Stimulated activated CD4-positive, alpha-beta T cell treated with anti-CD3 and anti-CD28 coated beads, TNF-alpha, amount 100 ng/mL, for 1 hour (primary cell): ENCODE data around the gene DNAI7.

Experiments
- DNase-seq, 3 donors: peaks; one replicate each; pipeline ENCODE4 v3.0.0-alpha.2; 2020; ENCODE audit warnings: low read depth in 3 of 3, low spot score in 1 of 3

Gene DNAI7

GRCh38 chr12:25186038-25186787, 8.7 kb downstream of the DNAI7 start:
- no peak for DNase-seq

GRCh38 chr12:25184132-25184531, 10.8 kb downstream of the DNAI7 start:
- DNase-seq: no peak

- DNase-seq: no peak
These were observed 12.2 kb downstream of the DNAI7 start for GRCh38 chr12:25182765-25183164.

- no peak for DNase-seq
These were observed 32.1 kb downstream of the DNAI7 start for GRCh38 chr12:25162866-25163265.

- no peak for DNase-seq
These were observed 38.9 kb downstream of the DNAI7 start for GRCh38 chr12:25156061-25156460.

DNA sequence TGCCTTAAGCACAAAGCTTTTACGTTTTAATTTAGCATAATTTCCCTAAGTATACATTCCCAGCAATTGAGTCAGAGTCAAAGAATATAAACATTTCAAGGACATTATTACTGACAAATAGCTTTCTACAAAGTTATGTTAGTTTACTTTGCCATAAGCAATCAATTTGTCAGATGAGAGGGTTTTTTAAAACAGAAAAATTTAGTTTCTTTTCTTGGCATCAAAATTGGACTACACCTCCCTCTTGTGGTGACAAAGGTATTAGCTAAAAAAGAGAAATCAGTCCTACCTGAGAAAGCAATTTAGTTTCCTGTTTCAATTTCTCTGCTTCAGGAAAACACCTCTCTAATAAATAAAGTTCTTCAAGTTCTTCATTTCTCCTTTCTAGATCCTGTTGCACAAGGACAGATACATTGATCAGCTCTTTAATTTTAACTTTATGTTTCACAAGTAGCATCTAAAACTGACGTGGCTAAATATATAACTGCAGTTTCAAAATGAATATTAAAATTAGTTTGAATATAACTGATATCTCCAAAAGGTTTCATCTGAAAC, 39.9 kb downstream of the DNAI7 start:
- DNase-seq: no peak

GRCh38 chr12:25152055-25152454, 42.9 kb downstream of the DNAI7 start:
- DNase-seq: no peak

GRCh38 chr12:25151476-25151875, 43.5 kb downstream of the DNAI7 start:
- no peak for DNase-seq

DNA sequence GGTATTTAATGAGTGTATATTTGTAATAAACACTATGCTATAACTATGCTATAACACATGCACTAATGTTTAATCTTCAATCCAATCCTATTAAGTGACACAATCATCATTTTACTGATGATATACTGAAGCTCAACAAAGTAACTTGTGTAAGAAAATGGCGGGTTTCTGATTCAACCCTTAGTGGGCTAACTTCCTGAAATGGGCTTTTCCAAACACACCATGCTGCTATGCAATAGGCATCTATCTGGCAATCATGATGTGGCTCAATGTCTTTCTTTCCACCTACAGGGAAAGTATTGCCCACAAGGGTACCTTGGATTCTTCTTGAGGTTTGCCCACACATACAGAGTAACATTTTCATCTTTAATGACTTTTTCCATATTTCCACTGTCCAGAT, 48.3 kb downstream of the DNAI7 start:
- no peak for DNase-seq

DNA sequence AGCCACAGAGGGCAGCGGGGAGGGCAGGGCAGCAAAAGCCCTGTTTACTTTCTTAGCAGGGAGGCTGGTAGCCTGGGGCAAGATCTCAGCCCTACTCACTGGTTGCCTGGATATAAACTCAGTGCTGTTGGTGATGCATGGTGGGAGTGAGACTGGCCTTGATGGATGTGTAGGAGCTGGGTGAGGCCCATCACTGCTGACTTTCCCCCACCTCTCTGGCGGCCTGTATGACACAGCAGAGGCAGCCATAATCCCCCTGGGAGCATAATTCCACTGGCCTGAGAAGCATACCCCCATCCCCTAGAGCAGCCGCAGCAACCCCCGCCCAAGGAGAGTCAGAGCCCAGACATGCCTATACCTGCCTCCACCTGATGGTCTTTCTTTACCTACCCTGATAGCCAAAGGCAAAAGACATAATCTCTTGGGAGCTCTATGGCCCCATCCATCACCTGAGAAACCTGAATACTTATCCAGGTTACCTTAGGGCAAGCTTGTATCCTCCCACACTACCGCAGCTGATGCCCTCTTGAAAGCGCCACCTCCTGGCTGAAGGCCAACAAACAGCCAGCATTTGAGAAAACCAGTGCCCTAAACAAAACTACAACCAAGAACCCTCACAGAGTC, 59.3 kb downstream of the DNAI7 start:
- DNase-seq: no peak

- DNase-seq: no peak
These were observed 63.7 kb downstream of the DNAI7 start for GRCh38 chr12:25131270-25131669.

DNA sequence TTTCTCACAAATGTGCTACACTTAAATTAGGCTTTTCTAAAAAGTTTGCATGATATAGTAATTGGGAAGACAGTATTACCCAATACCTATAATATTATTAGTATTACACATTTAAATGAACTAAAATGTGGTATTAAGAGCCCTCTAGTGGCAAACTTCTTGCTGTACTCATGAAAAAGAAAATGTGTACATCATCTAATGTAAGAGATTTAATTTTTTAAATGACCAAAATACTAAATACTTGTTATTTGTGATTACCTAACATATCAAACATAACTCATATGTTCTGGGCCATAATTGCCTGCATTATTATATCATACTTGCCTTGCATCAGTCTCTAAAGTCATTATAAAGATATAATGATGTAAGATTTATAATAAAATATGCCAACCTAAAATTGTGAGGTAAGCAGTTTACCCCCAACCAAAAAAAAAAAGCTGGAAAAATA, 64.2 kb downstream of the DNAI7 start:
- no peak for DNase-seq

DNA sequence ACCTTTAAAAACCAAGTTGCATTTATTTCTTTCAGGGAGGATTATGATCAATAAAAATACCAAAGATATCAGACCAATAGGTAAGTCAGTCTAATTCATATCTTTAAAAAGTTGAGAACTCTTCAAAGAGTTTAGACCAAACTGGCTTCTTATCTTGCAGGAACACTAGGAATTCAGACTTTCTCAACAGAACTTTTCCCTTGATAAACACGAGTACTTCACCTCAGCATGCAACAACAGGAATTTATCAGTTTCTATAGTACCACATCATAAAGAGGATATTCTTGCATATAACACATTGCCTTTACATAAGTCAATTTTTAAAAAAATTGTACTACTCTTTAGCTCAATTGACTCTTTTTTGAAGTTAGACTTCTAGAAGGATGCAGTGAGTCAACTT, 68.2 kb downstream of the DNAI7 start:
- no peak for DNase-seq

- no peak for DNase-seq
These were observed 68.9 kb downstream of the DNAI7 start for GRCh38 chr12:25126101-25126500.

DNA sequence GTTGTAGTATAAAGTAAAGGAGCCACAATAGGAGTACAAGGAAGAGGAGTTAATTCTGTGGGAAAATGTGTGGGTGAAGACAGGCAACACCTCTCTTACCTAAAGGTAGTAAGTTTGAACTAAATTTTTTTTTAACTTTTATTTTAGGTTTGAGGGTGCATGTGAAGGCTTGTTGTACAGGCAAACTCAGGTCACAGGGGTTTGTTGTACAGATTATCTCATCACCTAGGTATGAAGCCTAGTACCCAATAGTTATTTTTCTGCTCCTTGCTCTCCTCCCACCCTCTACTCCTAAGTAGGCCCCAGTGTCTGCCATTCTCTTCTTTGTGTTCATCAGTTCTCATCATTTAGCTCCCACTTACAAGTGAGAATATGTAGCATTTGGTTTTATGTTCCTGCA, 70.5 kb downstream of the DNAI7 start:
- no peak for DNase-seq

DNA sequence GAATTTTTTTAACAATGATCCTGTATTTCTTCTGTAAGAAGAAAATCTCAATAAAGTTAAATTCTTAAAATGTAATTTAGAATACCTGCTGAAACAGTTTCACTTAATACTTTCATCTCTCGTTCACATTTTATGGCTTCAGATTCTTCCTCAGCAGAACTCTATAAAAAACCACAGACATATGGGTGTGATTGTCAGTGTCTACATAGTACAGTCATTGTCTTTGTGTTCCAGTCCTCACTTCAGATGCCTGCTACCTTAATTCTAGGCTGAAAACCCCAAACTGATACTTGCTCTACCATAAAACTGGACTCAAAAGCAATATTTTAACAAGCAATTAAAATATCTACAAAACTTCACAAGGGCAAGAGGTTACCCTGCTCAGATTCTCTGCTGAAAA, 71.8 kb downstream of the DNAI7 start:
- DNase-seq: no peak

DNA sequence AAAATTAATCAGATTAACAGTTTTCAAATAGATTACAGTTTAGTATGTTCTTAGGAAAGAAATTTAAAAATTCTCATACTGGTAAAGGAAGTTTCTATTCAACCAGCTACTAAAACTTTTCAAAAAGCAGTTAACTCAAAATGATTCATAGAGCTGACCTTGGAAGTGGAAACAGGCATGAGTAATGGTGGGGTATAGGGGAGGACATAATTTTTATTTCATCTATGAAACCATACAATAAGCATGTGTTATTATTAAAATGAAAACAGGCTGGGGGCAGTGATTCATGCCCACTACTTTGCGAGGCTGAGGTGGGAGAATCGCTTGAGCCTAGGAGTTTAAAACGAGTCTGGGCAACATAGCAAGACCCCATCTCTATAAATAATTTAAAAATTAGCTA, 73.0 kb downstream of the DNAI7 start:
- DNase-seq: no peak

GRCh38 chr12:25121110-25121509, 73.8 kb downstream of the DNAI7 start:
- DNase-seq: no peak

- DNase-seq: no peak
These were observed 75.9 kb downstream of the DNAI7 start for GRCh38 chr12:25119020-25119419.

- no peak for DNase-seq
These were observed 79.3 kb downstream of the DNAI7 start for GRCh38 chr12:25115677-25116076.

DNA sequence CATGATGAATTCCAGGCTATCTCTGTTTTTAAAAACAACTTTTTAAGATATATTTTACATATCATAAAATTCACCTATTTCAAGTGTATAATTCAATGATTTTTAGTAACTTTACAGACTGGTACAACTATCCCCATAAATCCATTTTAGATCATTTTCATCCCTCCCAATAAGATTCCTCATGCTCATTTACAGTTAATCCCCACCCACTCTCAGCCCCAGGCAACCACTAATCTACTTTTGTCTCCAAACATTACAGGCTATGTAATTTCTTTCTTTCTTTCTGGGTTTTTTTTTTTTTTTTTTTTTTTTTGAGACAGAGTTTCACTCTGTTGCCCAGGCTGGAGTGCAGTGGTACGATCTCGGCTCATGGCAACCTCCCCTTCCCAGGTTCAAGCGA, 81.3 kb downstream of the DNAI7 start:
- no peak for DNase-seq

GRCh38 chr12:25110260-25110659, 84.7 kb downstream of the DNAI7 start:
- DNase-seq: no peak

GRCh38 chr12:25107920-25108319, 87.0 kb downstream of the DNAI7 start:
- DNase-seq: no peak
